HG02970 (cell line): Measurements from ENCODE around the gene DDTL.

ENCODE experiments used
- ATAC-seq: cut with Tn5 transposase; IDR thresholded peaks from one replicate; pipeline ENCODE4 v1.9.1; 2021; ENCODE audit warnings: mild to moderate bottlenecking, moderate library complexity, moderate number of reproducible peaks; ENCODE audit not compliant: unreplicated experiment, low FRiP score

DDTL gene

GRCh38 chr22:24003887-24004286 lies 37.2 kb downstream of the DDTL start:
- no peak for ATAC-seq

GRCh38 chr22:24005201-24005600 lies 38.5 kb downstream of the DDTL start, which contains the start of gene GSTT4:
Gene GSTT4 (minus strand): TSS chr22:24005453. CDS start chr22:24005356, 97 bp downstream.
- ATAC-seq = no peak

- ATAC-seq = no peak
Observed at GRCh38 chr22:24006207-24006913, 39.7 kb downstream of the DDTL start.

- ATAC-seq = no peak
Observed at GRCh38 chr22:24006914-24007214, 40.2 kb downstream of the DDTL start.

- no peak for ATAC-seq
Observed at GRCh38 chr22:24007253-24008021, 40.7 kb downstream of the DDTL start.

GRCh38 chr22:24008022-24008283 lies 41.3 kb downstream of the DDTL start:
- no peak for ATAC-seq

GRCh38 chr22:24008381-24009226 lies 41.9 kb downstream of the DDTL start:
- no peak for ATAC-seq

- no peak for ATAC-seq
Observed at GRCh38 chr22:24009227-24010017, 42.7 kb downstream of the DDTL start.

GRCh38 chr22:24010018-24010391 lies 43.3 kb downstream of the DDTL start:
- ATAC-seq = no peak

- ATAC-seq = no peak
Observed at GRCh38 chr22:24011735-24012068, 45.0 kb downstream of the DDTL start.

GRCh38 chr22:24016156-24016555 lies 49.5 kb downstream of the DDTL start:
- no peak for ATAC-seq

- ATAC-seq = no peak
Observed at GRCh38 chr22:24021304-24021703, 54.6 kb downstream of the DDTL start.
